Cardiac fibroblast (primary cell): ENCODE results near the gene KCNA10.

ENCODE experiments used
- DNase-seq, 2 donors: peaks; one replicate each; pipeline versions ENCODE4 v3.0.0 to v3.0.0-alpha.2; 2010; ENCODE audit warnings: low read depth in 2 of 2
- H3K4me3 ChIP-seq, 2 donors: replicated peaks in 1 of 2; 1 replicate in 1 of 2; 2 replicates in 1 of 2; pipeline ENCODE4 v1.5.1; 2011; ENCODE audit warnings: low read depth in 2 of 2, low read length in 2 of 2, mild to moderate bottlenecking in 2 of 2, moderate library complexity in 1 of 2
- CTCF ChIP-seq: IDR thresholded peaks from one replicate; pipeline ENCODE4 v1.5.1; 2011; ENCODE audit warnings: low read depth, mild to moderate bottlenecking, low read length, inconsistent platforms

KCNA10 gene

GRCh38 chr1:110524311-110525248 is 5.6 kb upstream of the KCNA10 start:
- no peak overlapping the region for H3K4me3 ChIP-seq
- peak; percentile 66 for TF ChIP-seq CTCF
- peak; percentile 38 to 52 for DNase-seq

GRCh38 chr1:110523011-110523410 is 4.0 kb upstream of the KCNA10 start:
- no peak for TF ChIP-seq CTCF
- H3K4me3 ChIP-seq: no peak overlapping the region
- peak in 1 of 2 donors; percentile 2 for DNase-seq

- no peak for DNase-seq
- TF ChIP-seq CTCF: no peak
- H3K4me3 ChIP-seq: no peak overlapping the region
These were observed 3.6 kb upstream of the KCNA10 start for GRCh38 chr1:110522560-110522959.

GRCh38 chr1:110520827-110521226 is 1.9 kb upstream of the KCNA10 start:
- H3K4me3 ChIP-seq: no peak overlapping the region
- TF ChIP-seq CTCF: no peak
- no peak for DNase-seq

GRCh38 chr1:110515891-110516290 is 3.1 kb downstream of the KCNA10 start:
- TF ChIP-seq CTCF: no peak
- DNase-seq: peak in 1 of 2 donors; percentile 13
- no peak overlapping the region for H3K4me3 ChIP-seq

- no peak overlapping the region for H3K4me3 ChIP-seq
- no peak for TF ChIP-seq CTCF
- no peak for DNase-seq
These were observed 3.9 kb downstream of the KCNA10 start for GRCh38 chr1:110515041-110515440.
